H9 (cell line): ENCODE data around the gene RBBP7. TPM values are rescaled to one million over a fixed set of nuclear protein-coding genes. Genes with fewer than 3 reads are reported as not detected.

Experiments used
- DNase-seq: peaks from one replicate; pipeline ENCODE4 v3.0.0-alpha.2; 2017
- H2AFZ ChIP-seq: one replicate; pipeline ENCODE4 v1.6.1; 2013; ENCODE audit warnings: mild to moderate bottlenecking, low read length, control low read depth, moderate library complexity
- H2AK5ac ChIP-seq: 2 replicates; pipeline ENCODE4 v1.6.1; 2013; ENCODE audit warnings: low read length, control low read depth, mixed read lengths; ENCODE audit not compliant: insufficient read length
- H2BK120ac ChIP-seq: one replicate; pipeline ENCODE4 v1.6.1; 2013; ENCODE audit warnings: low read depth, mild to moderate bottlenecking, low read length, control low read depth, inconsistent platforms; ENCODE audit not compliant: poor library complexity, severe bottlenecking
- H2BK12ac ChIP-seq: 2 replicates; pipeline ENCODE4 v1.6.1; 2013; ENCODE audit warnings: low read length, control low read depth, mixed read lengths, low read depth; ENCODE audit not compliant: insufficient read length
- H2BK15ac ChIP-seq: 2 replicates; pipeline ENCODE4 v1.6.1; 2013; ENCODE audit warnings: low read depth, low read length, control low read depth
- H2BK20ac ChIP-seq: one replicate; pipeline ENCODE4 v1.6.1; 2013; ENCODE audit warnings: low read depth, mild to moderate bottlenecking, low read length, control low read depth, inconsistent platforms; ENCODE audit not compliant: poor library complexity, severe bottlenecking
- H2BK5ac ChIP-seq: 2 replicates; pipeline ENCODE4 v1.6.1; 2013; ENCODE audit warnings: low read length, control low read depth, mixed read lengths; ENCODE audit not compliant: insufficient read length
- H3K14ac ChIP-seq: 2 replicates; pipeline ENCODE4 v1.6.1; 2013; ENCODE audit warnings: low read length, control low read depth; ENCODE audit not compliant: insufficient read depth
- H3K18ac ChIP-seq: 2 replicates; pipeline ENCODE4 v1.6.1; 2013; ENCODE audit warnings: low read depth, mild to moderate bottlenecking, mixed read lengths, low read length, control low read depth; ENCODE audit not compliant: insufficient read length
- H3K23ac ChIP-seq: 2 replicates; pipeline ENCODE4 v1.6.1; 2013; ENCODE audit warnings: low read length, control low read depth, mixed read lengths, low read depth; ENCODE audit not compliant: insufficient read length
- H3K23me2 ChIP-seq: 2 replicates; pipeline ENCODE4 v1.6.1; 2013; ENCODE audit warnings: low read depth, mild to moderate bottlenecking, mixed read lengths, low read length, control low read depth; ENCODE audit not compliant: insufficient read length, poor library complexity, severe bottlenecking
- H3K27ac ChIP-seq: 2 replicates; pipeline ENCODE4 v1.5.1; 2013; ENCODE audit warnings: low read length, control low read depth, mixed read lengths, low read depth; ENCODE audit not compliant: insufficient read length
- H3K27me3 ChIP-seq: 2 replicates; pipeline ENCODE4 v1.6.1; 2013; ENCODE audit warnings: low read length, control low read depth, inconsistent platforms; ENCODE audit not compliant: insufficient read depth
- H3K4ac ChIP-seq: 2 replicates; pipeline ENCODE4 v1.6.1; 2013; ENCODE audit warnings: low read depth, mild to moderate bottlenecking, control low read depth, inconsistent platforms, low read length, moderate library complexity
- H3K4me1 ChIP-seq: 2 replicates; pipeline ENCODE4 v1.6.1; 2013; ENCODE audit warnings: low read length, control low read depth, inconsistent platforms; ENCODE audit not compliant: insufficient read depth
- H3K4me2 ChIP-seq: 2 replicates; pipeline ENCODE4 v1.6.1; 2013; ENCODE audit warnings: low read length, control low read depth, mixed read lengths; ENCODE audit not compliant: insufficient read length, insufficient read depth
- H3K56ac ChIP-seq: 2 replicates; pipeline ENCODE4 v1.6.1; 2013; ENCODE audit warnings: low read depth, mild to moderate bottlenecking, mixed read lengths, low read length, control low read depth; ENCODE audit not compliant: insufficient read length
- H3K79me1 ChIP-seq: 2 replicates; pipeline ENCODE4 v1.6.1; 2013; ENCODE audit warnings: low read depth, mild to moderate bottlenecking, moderate library complexity, low read length, control low read depth, inconsistent platforms; ENCODE audit not compliant: insufficient read depth, poor library complexity, severe bottlenecking
- H3K79me2 ChIP-seq: 2 replicates; pipeline ENCODE4 v1.6.1; 2013; ENCODE audit warnings: low read length, control low read depth, inconsistent platforms; ENCODE audit not compliant: insufficient read depth
- H3K9ac ChIP-seq: 2 replicates; pipeline ENCODE4 v1.6.1; 2013; ENCODE audit warnings: low read length, control low read depth, mixed read lengths; ENCODE audit not compliant: insufficient read length; ENCODE audit errors: extremely low read depth
- H3K9me3 ChIP-seq: one replicate; pipeline ENCODE4 v1.6.1; 2013; ENCODE audit warnings: low read depth, low read length, inconsistent platforms; ENCODE audit not compliant: control insufficient read depth
- H3T11ph ChIP-seq: one replicate; pipeline ENCODE4 v1.6.1; 2013; ENCODE audit warnings: mild to moderate bottlenecking, low read length, control low read depth, inconsistent platforms
- H4K20me1 ChIP-seq: one replicate; pipeline ENCODE4 v1.6.1; 2013; ENCODE audit not compliant: control insufficient read depth, insufficient read length, insufficient read depth
- H4K5ac ChIP-seq: 2 replicates; pipeline ENCODE4 v1.6.1; 2013; ENCODE audit warnings: low read depth, mild to moderate bottlenecking, mixed read lengths, low read length, control low read depth; ENCODE audit not compliant: insufficient read length
- H4K8ac ChIP-seq: replicated peaks from 2 replicates; pipeline ENCODE4 v1.6.1; 2013; ENCODE audit warnings: low read length, control low read depth, mixed read lengths, low read depth; ENCODE audit not compliant: insufficient read length
- H4K91ac ChIP-seq: 2 replicates; pipeline ENCODE4 v1.6.1; 2013; ENCODE audit warnings: low read depth, mild to moderate bottlenecking, moderate library complexity, mixed read lengths, low read length, control low read depth; ENCODE audit not compliant: insufficient read length
- H3K27ac Mint-ChIP-seq, 3 experiments: 2 replicates in 2 of 3; 3 replicates in 1 of 3; pipeline ENCODE4 v1.8.0; 2020 to 2021; ENCODE audit warnings: mixed read lengths in 3 of 3, mild to moderate bottlenecking in 1 of 3, moderate library complexity in 1 of 3
- H3K27me3 Mint-ChIP-seq: 2 replicates; pipeline ENCODE4 v1.8.0; 2021; ENCODE audit warnings: low read depth, mild to moderate bottlenecking, moderate library complexity, mixed read lengths
- H3K36me3 Mint-ChIP-seq, 3 experiments: 2 replicates in 2 of 3; 3 replicates in 1 of 3; pipeline ENCODE4 v1.8.0; 2020 to 2021; ENCODE audit warnings: low read depth in 3 of 3, mixed read lengths in 3 of 3; ENCODE audit not compliant: insufficient read depth in 1 of 3
- H3K4me1 Mint-ChIP-seq, 2 experiments: 2 replicates each; pipeline ENCODE4 v1.8.0; 2020; ENCODE audit warnings: mixed read lengths in 2 of 2
- H3K4me3 Mint-ChIP-seq, 2 experiments: 2 replicates in 1 of 2; 3 replicates in 1 of 2; pipeline ENCODE4 v1.8.0; 2020 to 2021; ENCODE audit warnings: mild to moderate bottlenecking in 2 of 2, mixed read lengths in 2 of 2, moderate library complexity in 1 of 2
- H3K9me3 Mint-ChIP-seq, 2 experiments: 2 replicates in 1 of 2; 3 replicates in 1 of 2; pipeline ENCODE4 v1.8.0; 2020; ENCODE audit warnings: mild to moderate bottlenecking in 2 of 2, mixed read lengths in 2 of 2, moderate library complexity in 1 of 2
- WGBS: extraction: QIAGEN DNeasy Blood & Tissue Kit; methylation state at CpG from one replicate; pipeline ENCODE4 v1.1.7; 2013; ENCODE audit warnings: missing lambda C conversion rate, low lambda C conversion rate, mixed read lengths; ENCODE audit not compliant: insufficient read length; ENCODE audit errors: extremely low coverage; 5-methylcytosine and 5-hydroxymethylcytosine counted together
- total RNA-seq: library from RNA; stranded (reverse); gene quantifications from 2 replicates; pipeline ENCODE4 v1.2.1, GENCODE V29; 2021
- TF ChIP-seq, protein P1 (sequence below): fragments of 200-600 bp; sonication (generic); conservative IDR thresholded peaks from 3 replicates; pipeline ENCODE4 v1.8.0; 2021; ENCODE audit warnings: antibody characterized with exemption, mild to moderate bottlenecking

The RBBP7 gene
- total RNA-seq, 1 experiment from 2014 or later: 249 TPM

DNA sequence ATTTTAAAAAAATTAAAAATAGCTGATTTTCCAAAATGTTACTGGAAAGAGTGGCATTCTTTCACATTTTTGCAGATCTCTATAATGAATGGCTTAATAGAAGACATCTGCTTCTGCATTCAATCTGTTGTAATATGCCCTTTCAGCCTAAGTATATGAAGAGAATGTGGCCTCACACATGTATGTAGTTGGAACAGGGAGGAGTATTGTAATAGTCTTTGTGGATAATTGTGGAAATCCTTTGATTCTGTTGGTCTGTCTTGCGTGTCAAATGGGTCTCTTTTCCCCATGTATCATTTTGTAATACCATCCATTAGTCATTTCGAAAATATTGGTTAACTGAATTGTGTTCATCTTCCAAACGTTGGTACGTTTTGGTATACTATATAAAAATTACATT is 72.3 kb downstream of the RBBP7 start:
- H3K9ac ChIP-seq: no peak overlapping the region
- TF ChIP-seq, protein P1, sequence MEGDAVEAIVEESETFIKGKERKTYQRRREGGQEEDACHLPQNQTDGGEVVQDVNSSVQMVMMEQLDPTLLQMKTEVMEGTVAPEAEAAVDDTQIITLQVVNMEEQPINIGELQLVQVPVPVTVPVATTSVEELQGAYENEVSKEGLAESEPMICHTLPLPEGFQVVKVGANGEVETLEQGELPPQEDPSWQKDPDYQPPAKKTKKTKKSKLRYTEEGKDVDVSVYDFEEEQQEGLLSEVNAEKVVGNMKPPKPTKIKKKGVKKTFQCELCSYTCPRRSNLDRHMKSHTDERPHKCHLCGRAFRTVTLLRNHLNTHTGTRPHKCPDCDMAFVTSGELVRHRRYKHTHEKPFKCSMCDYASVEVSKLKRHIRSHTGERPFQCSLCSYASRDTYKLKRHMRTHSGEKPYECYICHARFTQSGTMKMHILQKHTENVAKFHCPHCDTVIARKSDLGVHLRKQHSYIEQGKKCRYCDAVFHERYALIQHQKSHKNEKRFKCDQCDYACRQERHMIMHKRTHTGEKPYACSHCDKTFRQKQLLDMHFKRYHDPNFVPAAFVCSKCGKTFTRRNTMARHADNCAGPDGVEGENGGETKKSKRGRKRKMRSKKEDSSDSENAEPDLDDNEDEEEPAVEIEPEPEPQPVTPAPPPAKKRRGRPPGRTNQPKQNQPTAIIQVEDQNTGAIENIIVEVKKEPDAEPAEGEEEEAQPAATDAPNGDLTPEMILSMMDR: no peak
- H3K23ac ChIP-seq: no peak overlapping the region
- no peak overlapping the region for H3K14ac ChIP-seq
- H3K56ac ChIP-seq: no peak overlapping the region
- H2BK15ac ChIP-seq: no peak overlapping the region
- H2BK12ac ChIP-seq: no peak overlapping the region
- Mint-ChIP-seq H3K36me3 (peaks cover 37 to 63% (median 61%) of the 10 kb centered on the region in 3 experiments), H3K27ac (no peak overlapping the region), H3K27me3 (no peaks in the 10 kb centered on the region), H3K4me3 (no peak overlapping the region), H3K9me3 (no peaks in the 10 kb centered on the region), H3K4me1 (no peaks in the 10 kb centered on the region)
- H3T11ph ChIP-seq: no peak overlapping the region
- no peak overlapping the region for H3K18ac ChIP-seq
- H3K27ac ChIP-seq: no peak overlapping the region
- H4K91ac ChIP-seq: no peak overlapping the region
- H3K23me2 ChIP-seq: no peaks in the 10 kb centered on the region
- no peak overlapping the region for H4K8ac ChIP-seq
- H4K20me1 ChIP-seq: no peaks in the 10 kb centered on the region
- no peak overlapping the region for H2BK5ac ChIP-seq
- no peak overlapping the region for H4K5ac ChIP-seq
- peaks cover 15% of the 10 kb centered on the region for H3K79me1 ChIP-seq
- WGBS: no CpG with 5 or more reads among the region's 4 CpGs
- no peak for DNase-seq
- peaks cover 34% of the 10 kb centered on the region for H3K79me2 ChIP-seq
- no peak overlapping the region for H3K4me2 ChIP-seq
- H2AFZ ChIP-seq: no peak overlapping the region
- no peak overlapping the region for H2BK120ac ChIP-seq
- H2BK20ac ChIP-seq: no peak overlapping the region
- no peak overlapping the region for H3K4ac ChIP-seq
- no peaks in the 10 kb centered on the region for H3K27me3 ChIP-seq
- no peak overlapping the region for H2AK5ac ChIP-seq
- H3K9me3 ChIP-seq: no peaks in the 10 kb centered on the region
- no peaks in the 10 kb centered on the region for H3K4me1 ChIP-seq
